GM08714 (cell line): ENCODE data around the gene ATXN3L.

Experiments used
- H3K4me3 ChIP-seq: fragments of 200-500 bp; sonication (Bioruptor generic); 2 replicates; pipeline ENCODE4 v1.5.1; 2014; ENCODE audit warnings: mild to moderate bottlenecking, low read length, inconsistent platforms
- ZNF274 ChIP-seq: IDR thresholded peaks from 2 replicates; pipeline ENCODE4 v1.6.1; 2012; ENCODE audit warnings: mild to moderate bottlenecking, low read depth, low read length

The ATXN3L gene

DNA sequence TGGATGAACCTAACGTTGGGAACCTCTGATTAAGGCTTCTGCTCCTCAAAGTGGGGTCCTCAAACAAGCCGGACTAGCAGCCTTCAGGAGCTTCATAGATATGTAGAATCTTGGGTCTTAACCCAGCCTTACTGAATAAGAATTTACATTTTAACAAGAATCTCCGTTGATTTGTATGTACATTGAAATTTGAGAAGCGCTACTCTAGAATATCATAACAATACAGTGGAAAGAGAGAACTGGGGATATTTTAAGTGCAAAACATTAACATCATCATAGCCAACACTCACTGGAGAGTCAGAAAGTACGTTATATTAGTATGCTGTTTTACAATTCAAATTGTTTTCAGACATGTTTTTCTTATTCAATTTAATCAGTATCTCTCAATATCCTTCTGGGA, 31.2 kb downstream of the ATXN3L start:
- H3K4me3 ChIP-seq = no peak overlapping the region
- no peak for TF ChIP-seq ZNF274

GRCh38 chrX:13287816-13288215, 32.0 kb downstream of the ATXN3L start:
- no peak for TF ChIP-seq ZNF274
- no peak overlapping the region for H3K4me3 ChIP-seq

- no peak for TF ChIP-seq ZNF274
- H3K4me3 ChIP-seq = no peak overlapping the region
Measured at GRCh38 chrX:13285693-13286092, 34.2 kb downstream of the ATXN3L start.

DNA sequence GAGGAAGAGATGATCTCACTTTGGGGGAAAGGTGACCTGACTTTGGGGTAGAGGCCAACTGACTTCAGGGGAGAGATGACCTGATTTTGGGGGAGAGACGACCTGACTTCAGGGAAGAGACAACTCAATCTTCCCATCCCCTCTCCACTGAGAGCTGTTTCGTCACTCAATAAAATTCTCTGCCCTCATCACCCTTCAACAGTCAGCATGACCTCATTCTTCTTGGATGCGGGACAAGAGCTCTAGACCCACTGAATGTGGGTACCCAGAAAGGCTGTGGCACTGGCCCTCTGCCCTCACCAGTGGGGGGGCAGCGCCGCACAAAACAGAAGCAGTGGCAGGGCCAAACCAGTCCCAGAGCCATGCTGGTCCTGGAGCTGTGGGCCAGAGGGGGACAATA, 34.6 kb downstream of the ATXN3L start:
- H3K4me3 ChIP-seq = no peak overlapping the region
- TF ChIP-seq ZNF274 = no peak

GRCh38 chrX:13284570-13284969, 35.3 kb downstream of the ATXN3L start:
- no peak overlapping the region for H3K4me3 ChIP-seq

DNA sequence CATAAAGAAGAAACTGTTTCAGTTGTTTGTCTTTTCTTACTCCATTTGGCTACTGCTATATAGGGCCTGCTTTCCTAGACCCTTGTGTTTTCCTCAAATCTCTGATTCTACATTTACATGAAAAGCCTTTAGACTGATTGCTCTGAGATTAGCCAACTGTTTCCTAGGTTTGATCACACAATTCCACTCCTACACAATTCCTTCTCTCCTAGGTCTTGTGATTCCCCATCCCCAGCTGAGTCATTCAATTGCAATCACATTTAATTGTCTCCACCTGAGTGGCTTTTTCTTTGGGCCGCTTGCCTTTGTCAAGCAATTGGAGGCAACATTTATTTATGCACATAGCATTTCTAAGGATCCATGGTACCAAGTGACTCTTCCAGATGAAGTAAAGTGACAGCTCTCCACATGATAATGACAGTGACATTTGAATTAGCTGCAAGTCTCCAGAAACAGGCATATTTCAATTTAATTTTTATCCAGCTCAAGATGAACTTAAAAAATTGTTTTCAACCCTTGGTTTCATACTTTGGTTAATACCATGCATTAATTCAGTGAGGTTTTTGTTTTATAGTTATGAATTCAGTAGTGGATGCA, 35.8 kb downstream of the ATXN3L start:
- TF ChIP-seq ZNF274 = no peak
- H3K4me3 ChIP-seq = no peak overlapping the region

More at GRCh38 chrX:13284570-13284969, 35.3 kb downstream of the ATXN3L start:
- TF ChIP-seq ZNF274 = no peak

GRCh38 chrX:13283512-13283911, 36.3 kb downstream of the ATXN3L start:
- TF ChIP-seq ZNF274 = no peak
- no peak overlapping the region for H3K4me3 ChIP-seq

GRCh38 chrX:13281289-13281688, 38.6 kb downstream of the ATXN3L start:
- no peak for TF ChIP-seq ZNF274
- no peak overlapping the region for H3K4me3 ChIP-seq

DNA sequence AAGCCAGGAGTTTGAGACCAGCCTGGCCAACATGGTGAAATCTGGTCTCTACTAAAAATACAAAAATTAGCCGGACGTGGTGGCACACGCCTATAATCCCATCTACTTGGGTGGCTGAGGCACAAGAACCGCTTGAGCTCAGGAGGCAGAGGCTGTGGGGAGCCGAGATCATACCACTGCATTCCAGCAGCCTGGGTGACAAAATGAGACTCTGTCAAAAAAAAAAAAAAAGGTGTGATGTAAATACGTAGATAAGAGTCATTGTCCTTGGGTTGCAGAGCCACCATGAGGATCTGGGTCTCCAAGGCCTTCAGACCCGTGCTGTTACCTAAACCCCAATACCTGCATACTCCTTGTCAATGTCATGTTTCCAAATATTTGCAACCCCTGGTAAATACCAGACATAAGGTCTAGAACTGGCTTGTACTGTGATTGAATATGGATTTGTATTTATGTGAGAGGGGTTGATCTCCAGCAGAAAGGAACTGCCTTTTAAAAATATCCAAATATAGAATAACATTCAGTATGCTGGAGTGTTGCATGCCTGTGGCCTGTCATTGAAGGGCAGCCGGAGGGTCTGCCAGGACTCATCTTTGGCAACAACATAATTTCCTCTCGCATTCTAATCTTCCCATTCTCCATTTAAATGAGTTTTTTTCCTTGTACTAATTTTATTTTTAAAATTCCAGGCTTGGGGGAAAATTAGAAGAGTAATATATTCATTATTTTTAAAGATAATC, 40.4 kb downstream of the ATXN3L start:
- TF ChIP-seq ZNF274 = no peak
- no peak overlapping the region for H3K4me3 ChIP-seq

DNA sequence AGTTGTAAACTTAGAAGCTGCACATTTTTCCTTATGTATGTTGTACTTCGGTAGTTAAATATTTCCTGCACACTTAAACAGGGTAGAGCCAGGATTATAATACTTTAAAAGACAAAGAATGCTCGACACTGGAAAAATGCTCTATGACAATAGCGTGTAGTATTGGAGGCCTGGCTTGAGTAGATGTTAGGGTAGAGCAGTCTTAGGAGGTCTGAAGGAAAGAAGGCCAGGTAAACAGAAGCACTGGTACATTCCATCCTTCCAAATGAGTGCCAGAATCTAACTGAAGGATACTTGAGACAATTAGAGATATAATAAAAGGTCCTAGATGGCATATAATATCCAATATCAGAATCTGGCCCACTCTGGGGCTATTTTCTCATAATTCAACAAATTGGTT, 42.3 kb downstream of the ATXN3L start:
- no peak for TF ChIP-seq ZNF274
- H3K4me3 ChIP-seq = no peak overlapping the region

DNA sequence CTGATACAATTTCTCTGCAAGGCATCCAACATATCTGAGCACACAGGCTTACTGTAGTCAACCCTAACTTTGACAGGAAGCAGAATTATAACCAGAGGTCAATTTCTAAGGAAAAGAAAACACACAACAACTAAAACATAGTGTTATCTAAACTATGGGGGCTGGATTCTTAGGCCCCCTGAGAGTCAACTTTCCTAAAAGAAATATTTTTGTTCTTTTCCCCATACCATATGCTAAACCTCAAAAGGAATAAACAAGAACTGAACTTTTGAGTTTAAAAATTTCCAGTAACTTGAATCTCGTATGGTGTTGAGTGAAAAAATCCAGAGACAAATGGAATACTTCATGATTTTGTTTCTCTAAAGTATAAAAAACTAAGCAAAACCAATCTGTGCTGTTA, 42.9 kb downstream of the ATXN3L start:
- TF ChIP-seq ZNF274 = no peak
- H3K4me3 ChIP-seq = no peak overlapping the region

DNA sequence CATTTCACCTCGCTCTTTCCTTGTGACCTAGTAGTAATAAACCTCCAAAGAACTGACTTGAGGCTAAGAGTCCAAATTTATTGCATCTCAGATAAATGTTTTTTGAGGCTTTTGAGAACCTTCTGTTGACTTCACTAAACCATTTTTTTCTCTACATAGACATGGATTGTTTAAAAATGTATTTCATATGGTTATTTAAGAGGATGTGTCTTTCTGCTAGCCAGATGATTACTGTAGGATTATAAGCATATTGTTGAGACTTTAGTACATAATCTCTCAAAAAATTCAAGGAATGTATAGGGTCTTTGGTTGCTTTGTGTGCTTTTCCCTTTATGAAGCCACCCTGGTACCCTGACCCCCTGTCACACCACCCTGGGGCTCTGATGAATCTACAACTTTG, 44.8 kb downstream of the ATXN3L start:
- no peak overlapping the region for H3K4me3 ChIP-seq
- no peak for TF ChIP-seq ZNF274

GRCh38 chrX:13272426-13272825, 47.4 kb downstream of the ATXN3L start:
- TF ChIP-seq ZNF274 = no peak
- H3K4me3 ChIP-seq = no peak overlapping the region

DNA sequence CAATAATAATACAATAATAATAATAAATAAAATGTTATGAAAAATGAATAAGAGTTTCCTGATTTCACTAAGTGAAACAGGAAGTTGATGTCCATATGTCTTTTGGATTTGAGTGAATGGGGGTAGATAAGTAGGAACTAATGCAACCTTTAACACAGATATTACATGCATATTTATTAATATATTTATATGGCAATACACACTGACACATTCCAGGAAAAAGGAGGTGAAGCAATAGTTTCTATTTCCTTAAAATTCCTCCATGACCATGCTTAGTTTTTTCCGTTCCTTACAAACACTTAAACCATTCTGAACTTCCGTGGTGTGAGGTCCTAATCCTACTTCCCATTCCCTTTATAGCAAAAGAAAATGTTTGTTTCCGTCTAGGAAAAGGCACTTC, 48.3 kb downstream of the ATXN3L start:
- no peak for TF ChIP-seq ZNF274

DNA sequence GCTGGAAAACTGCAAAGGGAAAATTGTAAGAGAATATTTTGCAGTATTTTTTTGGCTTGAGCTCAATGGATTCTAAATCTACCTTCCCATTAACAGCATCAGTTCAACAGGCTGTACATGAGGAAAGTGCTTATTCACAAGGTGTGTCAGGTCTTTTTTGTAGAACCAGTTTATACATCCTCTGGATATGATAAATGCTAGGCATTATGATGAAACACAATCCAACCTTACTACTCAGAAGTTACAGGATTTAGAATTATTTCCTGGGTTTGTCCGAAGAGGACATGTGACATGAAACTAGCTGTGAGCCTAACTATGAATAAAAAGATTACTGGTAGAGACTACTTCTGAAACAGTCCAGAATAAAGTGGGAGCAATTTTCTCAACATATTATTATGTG, 49.5 kb downstream of the ATXN3L start:
- no peak overlapping the region for H3K4me3 ChIP-seq
- TF ChIP-seq ZNF274 = no peak

More for the DNA sequence above, 48.3 kb downstream of the ATXN3L start:
- H3K4me3 ChIP-seq = no peak overlapping the region
